Breast epithelium (tissue), 4 donors: ENCODE results near the gene MCF2L2. TPM values are rescaled to one million over a fixed set of nuclear protein-coding genes. Genes with fewer than 3 reads are reported as not detected.

Source experiments
- DNase-seq, 2 donors: peaks; one replicate each; pipeline ENCODE4 v3.0.0-alpha.2; 2019; ENCODE audit warnings: low spot score in 2 of 2
- H3K27ac ChIP-seq, 2 donors: fragments of 200-600 bp; sonication (generic) in 1 of 2; one replicate each; pipeline ENCODE4 v1.5.1; 2016 to 2019; ENCODE audit warnings: mild to moderate bottlenecking in 1 of 2
- H3K27me3 ChIP-seq, 2 donors: fragments of 200-600 bp; sonication (generic) in 1 of 2; one replicate each; pipeline versions ENCODE4 v1.5.1 to v1.6.0; 2017 to 2019; ENCODE audit warnings: control low read depth in 1 of 2, mild to moderate bottlenecking in 1 of 2
- H3K36me3 ChIP-seq: fragments of 200-600 bp; one replicate; pipeline ENCODE4 v1.5.1; 2019
- H3K4me1 ChIP-seq, 2 donors: fragments of 200-600 bp; sonication (generic); one replicate each; pipeline ENCODE4 v1.5.1; 2016 to 2019; ENCODE audit warnings: control low read depth in 1 of 2
- H3K4me3 ChIP-seq, 3 donors: fragments of 200-600 bp; sonication (generic); 1 replicate in 2 of 3; 2 replicates in 1 of 3; pipeline ENCODE4 v1.5.1; 2016 to 2019; ENCODE audit warnings: mild to moderate bottlenecking in 3 of 3, moderate library complexity in 2 of 3
- H3K9me3 ChIP-seq, 2 donors: fragments of 200-600 bp; sonication (generic) in 1 of 2; one replicate each; pipeline ENCODE4 v1.5.1; 2016 to 2019; ENCODE audit warnings: control low read depth in 1 of 2
- POLR2A ChIP-seq: fragments of 450-650 bp; IDR thresholded peaks from one replicate; pipeline ENCODE4 v1.6.1; 2016; ENCODE audit warnings: antibody characterized with exemption, mild to moderate bottlenecking, moderate library complexity
- POLR2AphosphoS5 ChIP-seq, 3 donors: sonication (generic); formaldehyde crosslinking; IDR thresholded peaks; one replicate each; pipeline ENCODE4 v1.6.1; 2017; ENCODE audit warnings: antibody characterized with exemption in 3 of 3
- intact Hi-C: fragments of 100-400 bp; cut with DNase I; formaldehyde crosslinking; loops from one replicate; pipeline ENCODE4 v1.15.1; 2023; ENCODE audit warnings: low total_unique reads
- total RNA-seq, 3 donors: library from RNA; depleted of rRNA; stranded (reverse); fragments of >200 nt; gene quantifications; one replicate each; pipeline ENCODE4 v1.1.0, GENCODE V29; 2016
- TF ChIP-seq, protein P1 (sequence below), 3 donors: fragments of 450-650 bp; IDR thresholded peaks; one replicate each; pipeline ENCODE4 v1.5.1; 2016 to 2017; ENCODE audit warnings: antibody characterized with exemption in 3 of 3, mild to moderate bottlenecking in 3 of 3, moderate library complexity in 3 of 3

Gene MCF2L2
- total RNA-seq, 3 donors from 2014 or later: 0.64 to 1.5 (median 1.3) TPM

DNA sequence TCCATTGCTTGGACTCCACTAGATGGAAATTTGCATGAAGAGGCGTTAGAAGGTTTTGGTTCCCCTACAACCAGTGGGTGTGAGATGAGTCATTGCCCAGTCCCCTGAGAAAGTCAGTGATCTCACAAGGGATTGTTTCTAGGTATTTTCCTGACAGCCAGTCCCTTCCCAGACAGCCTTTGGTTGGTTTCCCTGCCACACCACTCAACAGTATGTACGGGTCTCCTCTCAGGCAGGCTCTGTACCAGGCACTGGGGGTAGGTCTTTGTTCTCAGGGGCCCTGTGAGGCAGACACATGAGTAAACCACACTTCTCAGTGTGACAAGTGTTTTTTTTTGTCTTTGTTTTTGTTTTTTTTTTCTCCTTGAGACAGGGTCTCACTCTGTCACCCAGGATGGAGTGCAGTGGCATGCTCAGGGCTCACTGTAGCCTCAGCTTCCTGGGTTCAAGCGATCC is 269.8 kb downstream of the MCF2L2 start:
- TF ChIP-seq, protein P1, sequence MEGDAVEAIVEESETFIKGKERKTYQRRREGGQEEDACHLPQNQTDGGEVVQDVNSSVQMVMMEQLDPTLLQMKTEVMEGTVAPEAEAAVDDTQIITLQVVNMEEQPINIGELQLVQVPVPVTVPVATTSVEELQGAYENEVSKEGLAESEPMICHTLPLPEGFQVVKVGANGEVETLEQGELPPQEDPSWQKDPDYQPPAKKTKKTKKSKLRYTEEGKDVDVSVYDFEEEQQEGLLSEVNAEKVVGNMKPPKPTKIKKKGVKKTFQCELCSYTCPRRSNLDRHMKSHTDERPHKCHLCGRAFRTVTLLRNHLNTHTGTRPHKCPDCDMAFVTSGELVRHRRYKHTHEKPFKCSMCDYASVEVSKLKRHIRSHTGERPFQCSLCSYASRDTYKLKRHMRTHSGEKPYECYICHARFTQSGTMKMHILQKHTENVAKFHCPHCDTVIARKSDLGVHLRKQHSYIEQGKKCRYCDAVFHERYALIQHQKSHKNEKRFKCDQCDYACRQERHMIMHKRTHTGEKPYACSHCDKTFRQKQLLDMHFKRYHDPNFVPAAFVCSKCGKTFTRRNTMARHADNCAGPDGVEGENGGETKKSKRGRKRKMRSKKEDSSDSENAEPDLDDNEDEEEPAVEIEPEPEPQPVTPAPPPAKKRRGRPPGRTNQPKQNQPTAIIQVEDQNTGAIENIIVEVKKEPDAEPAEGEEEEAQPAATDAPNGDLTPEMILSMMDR (IDR thresholded peaks at IDR 0.05): no peak
- TF ChIP-seq POLR2A (no peak), POLR2AphosphoS5 (IDR thresholded peaks at IDR 0.05) (no peak)
- H3K27ac ChIP-seq: no peak overlapping the region
- peaks cover 0 to 4% of the 10 kb centered on the region in 2 donors for H3K27me3 ChIP-seq
- no peaks in the 10 kb centered on the region for H3K4me1 ChIP-seq
- DNase-seq: no peak
- intact Hi-C loops: no loop called here
- H3K36me3 ChIP-seq: no peaks in the 10 kb centered on the region
- H3K4me3 ChIP-seq: no peak overlapping the region
- no peaks in the 10 kb centered on the region for H3K9me3 ChIP-seq

DNA sequence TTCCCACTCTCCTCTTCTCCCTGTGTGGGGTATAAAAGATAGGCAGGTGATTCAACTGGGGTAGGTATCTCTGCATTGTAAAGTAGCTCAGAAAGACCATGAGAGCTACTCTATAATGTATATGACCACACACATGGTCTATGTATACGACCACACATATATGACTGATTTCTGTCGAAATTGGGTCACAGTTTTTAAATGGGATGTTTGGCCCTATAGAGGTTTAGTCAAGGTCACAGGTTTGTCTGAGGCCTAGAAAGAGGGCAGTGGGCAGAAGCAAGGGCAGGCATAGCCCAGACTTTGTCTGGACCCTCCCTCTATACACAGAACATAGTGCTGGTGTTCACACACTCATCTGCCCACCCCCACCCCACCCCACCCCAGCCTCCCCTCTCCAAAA is 270.3 kb downstream of the MCF2L2 start:
- H3K27ac ChIP-seq: no peak overlapping the region
- no peak for TF ChIP-seq POLR2A
- TF ChIP-seq, protein P1 (IDR thresholded peaks at IDR 0.05): no peak
- no peak for TF ChIP-seq POLR2AphosphoS5 (IDR thresholded peaks at IDR 0.05)
- intact Hi-C loops: no loop called here

DNA sequence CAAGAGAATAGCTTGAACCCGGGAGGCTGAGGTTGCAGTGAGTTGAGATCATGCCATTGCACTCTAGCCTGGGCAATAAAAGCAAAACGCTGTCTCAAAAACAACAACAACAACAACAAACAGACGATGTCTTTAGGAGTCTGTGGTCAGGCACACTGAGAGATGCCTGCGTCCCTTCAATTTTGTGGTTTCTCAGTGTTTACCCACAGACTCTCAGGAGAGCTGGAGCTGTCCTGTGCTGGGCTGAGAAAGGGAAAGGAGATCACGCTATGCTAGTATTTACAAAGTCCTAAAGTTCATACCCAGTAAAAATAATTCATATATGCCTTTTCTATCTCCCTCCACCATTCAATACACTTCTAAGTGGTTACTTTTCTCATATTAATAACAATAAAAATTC is 272.2 kb downstream of the MCF2L2 start:
- no peak overlapping the region for H3K27ac ChIP-seq
- intact Hi-C loops: loop anchor here (1.0 kb wide), 1 partner anchor 16 kb away; no protein-coding TSS in a partner anchor
- H3K4me3 ChIP-seq: no peak overlapping the region

More for the DNA sequence above, 270.3 kb downstream of the MCF2L2 start:
- no peak for DNase-seq
- no peak overlapping the region for H3K4me3 ChIP-seq
- no peaks in the 10 kb centered on the region for H3K9me3 ChIP-seq
- no peaks in the 10 kb centered on the region for H3K4me1 ChIP-seq
- peaks cover 0 to 4% of the 10 kb centered on the region in 2 donors for H3K27me3 ChIP-seq
- H3K36me3 ChIP-seq: no peaks in the 10 kb centered on the region

DNA sequence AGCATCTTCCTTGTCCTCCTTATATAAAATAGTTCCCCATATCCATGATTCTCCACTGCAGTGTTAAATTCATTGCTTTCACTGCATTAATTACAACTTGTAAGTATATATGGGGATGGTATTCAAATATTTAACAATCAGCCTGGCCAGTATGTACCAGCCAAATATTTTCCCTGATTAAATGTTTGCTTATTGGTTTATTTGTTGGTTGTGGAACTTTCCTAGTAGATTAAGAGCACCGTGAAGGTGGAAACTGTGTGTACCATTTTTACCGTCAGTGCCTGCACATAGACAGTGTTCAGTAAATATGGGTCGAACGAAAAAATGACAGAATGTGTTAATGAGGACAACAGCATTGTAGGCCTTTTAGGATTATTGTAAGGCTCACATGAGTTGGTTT is 272.9 kb downstream of the MCF2L2 start:
- H3K27me3 ChIP-seq: no peaks in the 10 kb centered on the region
- no peaks in the 10 kb centered on the region for H3K36me3 ChIP-seq
- no peaks in the 10 kb centered on the region for H3K9me3 ChIP-seq
- no peak overlapping the region for H3K4me3 ChIP-seq
- no peaks in the 10 kb centered on the region for H3K4me1 ChIP-seq
- intact Hi-C loops: no loop called here
- TF ChIP-seq POLR2A (no peak), POLR2AphosphoS5 (IDR thresholded peaks at IDR 0.05) (no peak)
- TF ChIP-seq, protein P1 (IDR thresholded peaks at IDR 0.05): no peak
- H3K27ac ChIP-seq: no peak overlapping the region
- no peak for DNase-seq

More for the DNA sequence above, 272.2 kb downstream of the MCF2L2 start:
- TF ChIP-seq POLR2AphosphoS5 (IDR thresholded peaks at IDR 0.05) (no peak), POLR2A (no peak)
- TF ChIP-seq, protein P1 (IDR thresholded peaks at IDR 0.05): no peak
- Histone ChIP-seq H3K27me3 (no peaks in the 10 kb centered on the region), H3K4me1 (no peaks in the 10 kb centered on the region), H3K9me3 (no peaks in the 10 kb centered on the region), H3K36me3 (no peaks in the 10 kb centered on the region)
- no peak for DNase-seq

DNA sequence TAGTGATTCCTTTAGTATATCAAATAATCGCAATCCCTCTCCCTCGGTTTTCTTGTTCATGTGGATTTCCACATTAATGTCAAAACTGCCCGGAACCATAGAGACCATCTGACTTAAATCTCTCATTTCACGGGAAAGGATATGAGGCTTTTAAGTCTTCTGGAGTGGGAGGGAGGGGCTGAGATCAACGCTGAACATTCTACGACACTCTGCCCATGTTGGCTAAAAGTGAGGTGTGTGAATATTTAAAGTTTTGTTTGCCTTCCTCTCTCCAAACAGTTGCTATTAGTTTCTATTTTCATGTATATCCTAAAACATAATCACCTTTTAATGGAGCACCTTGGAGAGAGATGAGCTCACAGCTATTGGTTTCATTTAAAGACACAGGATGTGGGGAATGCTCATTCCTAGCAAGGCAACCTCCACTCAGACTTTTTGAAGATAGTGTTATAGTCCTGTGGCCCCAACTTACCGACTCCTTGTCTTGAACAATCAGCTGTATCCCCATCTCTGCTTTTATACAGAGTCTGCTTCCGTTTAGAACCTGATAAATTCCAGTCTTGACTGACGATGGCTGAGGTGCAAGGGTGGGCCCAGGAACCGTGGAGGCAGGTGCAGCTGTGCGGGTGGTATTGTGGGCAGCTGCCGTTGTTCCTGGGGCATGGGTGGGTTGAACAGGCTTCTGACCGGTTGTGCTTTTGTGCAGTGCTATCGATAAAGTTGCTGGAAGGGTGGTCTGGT is 275.0 kb downstream of the MCF2L2 start:
- DNase-seq: no peak
- Histone ChIP-seq H3K27ac (no peak overlapping the region), H3K9me3 (no peaks in the 10 kb centered on the region), H3K27me3 (no peaks in the 10 kb centered on the region), H3K4me3 (no peak overlapping the region), H3K4me1 (no peaks in the 10 kb centered on the region), H3K36me3 (no peaks in the 10 kb centered on the region)
- intact Hi-C loops: no loop called here
- TF ChIP-seq, protein P1 (IDR thresholded peaks at IDR 0.05): no peak
- TF ChIP-seq POLR2AphosphoS5 (IDR thresholded peaks at IDR 0.05) (no peak), POLR2A (no peak)
